ENCODE measurements around the gene USP3.

The USP3 gene

DNA sequence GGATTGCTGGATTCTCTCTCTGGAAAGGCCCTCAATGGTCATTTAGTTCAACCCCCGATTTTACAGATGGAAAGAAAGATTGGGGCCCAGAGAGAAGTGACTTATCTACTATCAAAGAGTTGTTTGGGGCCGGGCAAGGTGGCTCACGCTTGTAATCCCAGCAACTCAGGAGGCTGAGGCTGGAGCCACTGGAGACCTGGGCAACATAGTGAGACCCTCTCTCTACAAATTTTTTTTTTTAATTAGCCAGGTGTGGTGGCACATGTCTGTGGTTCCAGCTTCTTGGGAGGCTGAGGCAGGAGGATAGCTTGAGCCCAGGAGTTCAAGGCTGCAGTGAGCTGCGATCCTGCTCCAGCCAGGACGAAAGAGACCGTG is 5.2 kb upstream of the USP3 start:
- DNase-seq: no peak

DNA sequence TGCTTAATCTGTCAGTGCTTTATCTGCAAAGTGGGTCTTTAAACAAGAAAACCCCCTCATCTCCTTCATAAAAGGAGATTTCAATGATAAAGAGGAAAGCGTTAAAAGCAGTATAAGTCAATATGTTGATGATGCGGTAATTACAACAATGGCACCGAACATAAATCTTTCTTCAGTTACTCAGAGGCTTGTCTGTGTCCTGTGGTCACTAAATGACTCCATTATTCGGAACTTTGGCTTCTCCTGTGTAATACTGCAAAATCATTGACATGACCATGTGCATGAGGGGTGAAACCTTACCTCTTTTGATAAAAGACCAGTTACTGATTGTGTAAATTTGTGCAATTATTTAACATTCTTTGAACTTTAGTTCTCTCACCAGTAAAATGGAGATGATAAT is 4.8 kb upstream of the USP3 start:
- DNase-seq: no peak

DNA sequence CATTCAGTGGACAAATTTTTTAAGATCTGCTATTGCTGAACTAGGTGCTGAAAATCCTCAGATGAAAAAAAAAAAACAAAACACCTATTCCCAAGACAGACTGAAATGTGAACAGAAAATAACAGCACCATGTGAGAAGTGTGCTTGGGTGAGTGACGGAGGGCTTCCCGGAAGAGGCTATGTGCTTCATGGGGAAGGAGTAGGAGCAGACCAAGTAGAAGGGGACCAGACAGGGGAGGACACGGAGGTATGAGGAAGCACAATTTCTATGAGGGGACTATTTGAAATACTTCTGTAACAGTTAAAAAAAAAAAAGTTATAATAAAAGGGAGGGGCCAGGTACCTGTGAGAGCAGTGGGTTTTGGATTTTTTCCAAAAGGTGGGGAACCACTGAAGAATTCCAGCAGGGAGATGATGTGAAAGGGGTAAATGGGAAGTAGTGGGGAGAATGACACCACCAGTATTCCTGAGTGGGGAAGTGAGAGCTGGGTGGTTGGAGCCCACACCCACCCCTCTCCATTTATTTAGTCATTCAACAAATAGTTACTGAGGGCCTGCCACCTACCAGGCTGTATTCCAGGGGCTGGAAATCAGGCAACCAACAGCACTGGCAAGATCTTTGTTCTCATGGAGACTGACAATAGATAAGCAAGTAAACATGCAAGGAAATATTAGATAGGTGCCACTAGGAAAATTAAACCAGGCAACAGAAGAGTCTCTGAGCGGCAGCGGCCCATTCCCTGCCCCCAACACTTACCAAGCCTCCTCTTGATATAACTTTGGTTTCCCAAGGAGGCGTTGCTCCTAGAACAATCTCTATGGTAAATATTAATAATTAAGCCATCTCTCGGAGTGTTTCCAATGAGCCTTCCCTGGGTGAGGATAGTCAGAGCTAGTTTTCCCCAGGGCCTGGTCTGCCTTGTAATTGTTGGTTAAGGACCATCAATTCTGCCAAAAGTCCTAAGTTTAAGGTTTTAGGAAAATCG is 3.8 kb upstream of the USP3 start:
- no peak for DNase-seq

DNA sequence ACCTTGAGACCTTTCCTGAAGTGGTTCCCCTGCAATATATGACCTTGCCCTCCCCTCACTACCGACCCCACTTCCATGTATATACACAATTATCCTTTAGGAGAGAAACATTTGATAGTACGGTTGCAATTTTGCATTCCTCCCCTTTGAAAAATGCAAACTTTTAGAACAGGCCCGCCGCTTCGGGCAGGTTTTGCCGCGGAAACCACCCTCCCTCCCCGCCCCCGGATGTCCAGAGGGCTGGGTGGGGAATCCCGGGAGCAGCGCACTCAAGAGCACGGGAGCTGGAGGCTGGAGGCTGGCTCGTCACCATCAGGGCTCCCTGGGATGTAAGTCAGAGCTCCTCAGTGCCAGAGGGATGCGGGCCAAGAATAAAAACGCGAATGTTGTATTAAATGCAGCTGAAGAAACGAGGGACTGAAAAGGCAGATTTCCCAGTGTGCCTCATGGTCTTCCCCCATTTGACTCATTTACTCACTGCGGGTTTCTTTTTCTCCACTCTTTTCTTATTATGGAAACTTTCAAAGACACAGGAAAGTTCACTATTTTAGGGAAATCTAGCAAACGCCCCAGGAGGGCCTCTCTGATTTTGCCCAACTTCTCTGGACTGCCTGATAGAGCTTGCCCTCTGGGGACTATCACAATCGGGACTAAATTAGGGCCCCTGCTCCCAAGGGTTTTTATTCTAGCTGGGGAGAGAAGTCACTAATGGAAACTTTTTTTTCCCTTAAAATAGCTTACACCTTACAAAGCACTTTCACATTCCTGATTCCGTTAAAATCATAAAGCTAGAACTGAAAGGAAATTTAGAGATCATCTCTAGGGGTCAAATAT is 2.9 kb upstream of the USP3 start:
- no peak for DNase-seq

DNA sequence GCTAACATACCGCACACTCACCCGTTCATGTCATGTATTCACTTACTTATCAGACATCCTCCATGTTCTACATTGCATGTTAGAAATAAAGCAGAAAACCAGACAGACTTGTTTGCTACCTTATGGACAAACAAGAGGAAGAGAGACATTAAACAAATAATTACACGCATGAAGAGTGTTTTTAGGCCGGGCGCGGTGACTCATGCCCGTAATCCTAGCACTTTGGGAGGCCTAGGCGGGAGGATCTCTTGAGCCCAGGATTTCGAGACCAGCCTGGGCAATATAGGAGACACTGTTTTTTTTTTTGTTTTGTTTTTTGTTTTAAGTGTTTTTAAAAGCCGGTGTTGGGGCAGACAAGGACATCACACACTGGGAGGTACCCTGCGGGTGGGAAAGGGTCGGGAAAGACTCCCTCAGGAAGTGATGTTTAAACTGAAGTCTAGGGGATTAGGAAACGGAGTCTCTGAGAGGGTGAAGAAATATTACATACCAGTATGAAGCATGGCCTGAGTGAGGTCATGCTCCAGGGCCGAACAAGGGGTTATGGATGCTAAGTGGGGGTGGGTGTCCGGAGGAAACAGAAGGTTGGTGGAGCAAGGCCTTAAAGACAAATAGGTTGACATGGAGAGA is 2.1 kb upstream of the USP3 start:
- DNase-seq: no peak

DNA sequence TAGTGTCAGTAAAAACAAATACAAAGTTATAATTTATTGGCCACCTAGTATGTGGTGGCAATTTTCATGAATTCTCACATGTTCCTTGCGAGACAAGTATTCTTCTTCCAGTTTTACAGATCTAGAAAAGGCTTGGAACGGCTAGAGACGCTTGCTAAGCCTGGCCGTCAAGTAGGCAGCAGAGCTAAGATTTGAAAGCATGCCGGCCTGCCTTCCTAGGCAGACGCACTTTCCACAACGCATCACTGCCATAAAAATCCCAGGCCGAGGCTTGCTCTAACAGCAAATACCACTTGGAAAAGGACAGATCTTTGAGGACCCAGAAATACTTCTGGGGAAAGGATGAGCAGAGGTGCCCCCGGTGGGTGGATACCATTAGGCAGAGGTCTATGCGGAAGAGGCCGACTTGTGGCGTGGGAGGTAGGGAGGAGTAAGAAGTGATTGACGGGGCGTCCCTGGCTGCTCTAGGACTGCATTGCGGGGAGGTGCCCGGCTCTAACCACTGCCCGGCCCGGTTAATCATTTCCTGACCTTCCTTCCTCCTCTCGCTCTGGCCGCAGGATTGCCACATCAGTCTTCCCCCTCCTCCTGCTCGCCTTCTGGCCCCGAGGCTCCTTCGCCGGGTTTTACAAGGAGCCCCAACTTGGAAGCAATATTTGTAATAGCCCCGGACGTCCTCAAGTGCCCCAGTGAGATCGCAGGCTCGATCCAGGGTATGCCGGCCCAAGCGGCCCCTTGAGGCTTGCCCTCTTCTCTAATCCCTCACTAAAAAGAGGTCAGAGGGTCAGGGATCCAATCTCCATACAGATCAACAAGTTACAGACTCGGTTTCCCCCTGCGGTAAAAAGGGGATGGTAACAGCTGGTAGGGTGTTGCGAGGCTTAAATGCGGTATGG is 1.3 kb upstream of the USP3 start:
- DNase-seq: peak; percentile 71

DNA sequence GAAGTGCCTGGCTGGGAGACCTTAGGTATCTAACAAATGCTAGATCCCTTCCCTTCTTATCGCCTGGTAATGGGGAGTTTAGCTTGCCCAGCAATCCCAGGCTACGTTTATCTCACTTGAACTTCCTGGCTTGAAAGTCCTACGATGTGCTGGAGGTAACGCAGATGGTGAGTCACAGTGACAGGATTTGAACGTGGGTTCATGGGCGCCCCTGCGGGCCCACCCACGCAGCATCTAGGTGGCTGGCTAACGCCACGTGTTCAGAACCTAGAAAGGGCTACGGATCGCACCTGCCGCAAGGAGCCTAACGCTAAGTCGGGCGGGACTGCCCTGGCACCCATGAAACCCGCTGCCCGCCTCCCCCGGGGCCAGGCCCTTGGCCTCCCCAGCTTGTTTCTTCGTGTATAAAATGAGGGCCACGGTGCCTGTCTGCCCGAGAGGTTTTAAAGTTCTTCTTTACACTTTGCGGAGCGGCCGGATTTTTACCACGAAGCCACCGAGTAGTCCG is 600 bp upstream of the USP3 start:
- DNase-seq: peak; percentile 89

DNA sequence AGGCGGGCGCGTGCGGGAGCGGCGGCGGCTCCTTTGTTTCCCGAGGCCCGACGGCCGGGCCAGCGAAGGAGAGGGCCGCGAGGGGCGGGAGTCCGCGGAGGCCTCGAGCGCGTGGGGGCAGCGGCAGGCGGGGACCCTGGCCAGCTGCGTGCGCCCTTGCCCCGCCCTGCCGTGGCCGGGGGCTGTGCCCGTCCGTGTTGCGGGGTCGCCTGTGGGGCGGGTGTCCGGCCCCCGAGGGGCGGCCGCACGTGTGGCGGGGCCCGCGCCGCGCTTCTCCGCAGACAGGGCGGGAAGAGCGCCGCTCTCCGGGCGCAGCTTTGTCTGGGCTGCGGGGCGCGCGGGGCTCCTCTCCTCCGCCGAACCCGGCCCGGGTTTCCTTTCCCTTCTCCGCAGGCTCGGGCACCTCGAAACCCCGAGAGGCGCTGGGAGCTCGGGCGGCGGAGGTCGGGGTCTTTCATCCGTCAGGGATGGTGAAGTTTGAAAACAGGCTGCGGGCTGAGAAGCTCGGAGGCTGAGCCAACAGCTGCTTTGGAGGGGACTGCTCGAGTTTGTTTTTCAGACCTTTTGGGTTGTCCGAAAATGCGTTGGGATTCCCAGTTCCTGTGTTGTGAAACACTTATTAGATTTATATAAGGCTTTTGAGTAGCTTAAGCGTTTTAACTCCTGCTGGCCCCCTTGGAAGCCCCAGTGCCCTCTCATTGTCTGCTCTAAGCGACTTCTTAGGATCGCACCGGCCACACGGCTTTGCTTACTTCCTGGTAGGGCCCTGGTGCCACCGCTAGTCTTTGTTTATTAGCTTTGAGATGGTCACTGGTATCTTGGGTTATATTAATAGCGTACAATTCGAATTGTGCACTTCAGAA is 817 bp downstream of the USP3 start:
- DNase-seq: peak; percentile 46

DNA sequence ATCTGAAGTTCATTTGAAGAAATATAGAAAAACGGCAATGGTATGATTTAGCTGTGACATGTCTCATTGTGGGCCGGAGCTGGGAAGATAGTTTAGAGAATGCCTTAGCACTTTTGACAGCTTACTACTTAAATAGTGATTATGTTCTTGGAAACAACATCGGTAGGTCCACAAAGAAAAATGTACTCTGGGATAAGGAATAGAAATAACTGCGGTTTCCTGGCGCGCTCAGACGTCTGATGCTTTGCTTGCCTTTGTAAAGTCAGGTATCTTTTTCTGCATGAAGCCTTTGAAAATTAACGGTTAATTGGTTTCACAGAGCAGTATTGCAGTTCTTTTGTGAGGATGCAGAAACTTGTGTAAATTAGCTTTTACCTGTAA is 1.4 kb downstream of the USP3 start:
- DNase-seq: no peak

DNA sequence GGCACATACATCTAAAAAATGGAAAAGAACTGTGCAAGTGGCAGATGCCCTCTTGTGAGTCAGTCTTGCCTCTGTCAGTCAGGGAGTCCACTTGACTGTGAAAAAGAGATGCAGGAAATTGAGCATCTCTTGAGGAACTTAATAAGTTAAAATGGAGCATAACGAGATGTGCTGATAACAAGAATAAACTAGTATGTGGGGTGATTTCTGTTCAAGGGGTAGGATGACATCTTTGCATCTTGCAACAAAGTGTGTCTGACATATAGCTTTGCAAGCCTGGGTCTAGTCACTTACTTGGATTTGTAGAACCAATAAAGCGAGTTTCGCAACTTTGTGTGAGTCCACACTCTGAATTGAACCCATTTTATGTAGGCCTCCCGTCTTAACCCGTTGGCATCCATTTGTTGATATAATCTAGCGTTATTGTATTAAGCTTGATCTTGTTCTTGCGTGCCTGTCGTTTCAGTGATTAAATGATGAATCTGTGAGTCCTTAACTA is 2.2 kb downstream of the USP3 start:
- no peak for DNase-seq

DNA sequence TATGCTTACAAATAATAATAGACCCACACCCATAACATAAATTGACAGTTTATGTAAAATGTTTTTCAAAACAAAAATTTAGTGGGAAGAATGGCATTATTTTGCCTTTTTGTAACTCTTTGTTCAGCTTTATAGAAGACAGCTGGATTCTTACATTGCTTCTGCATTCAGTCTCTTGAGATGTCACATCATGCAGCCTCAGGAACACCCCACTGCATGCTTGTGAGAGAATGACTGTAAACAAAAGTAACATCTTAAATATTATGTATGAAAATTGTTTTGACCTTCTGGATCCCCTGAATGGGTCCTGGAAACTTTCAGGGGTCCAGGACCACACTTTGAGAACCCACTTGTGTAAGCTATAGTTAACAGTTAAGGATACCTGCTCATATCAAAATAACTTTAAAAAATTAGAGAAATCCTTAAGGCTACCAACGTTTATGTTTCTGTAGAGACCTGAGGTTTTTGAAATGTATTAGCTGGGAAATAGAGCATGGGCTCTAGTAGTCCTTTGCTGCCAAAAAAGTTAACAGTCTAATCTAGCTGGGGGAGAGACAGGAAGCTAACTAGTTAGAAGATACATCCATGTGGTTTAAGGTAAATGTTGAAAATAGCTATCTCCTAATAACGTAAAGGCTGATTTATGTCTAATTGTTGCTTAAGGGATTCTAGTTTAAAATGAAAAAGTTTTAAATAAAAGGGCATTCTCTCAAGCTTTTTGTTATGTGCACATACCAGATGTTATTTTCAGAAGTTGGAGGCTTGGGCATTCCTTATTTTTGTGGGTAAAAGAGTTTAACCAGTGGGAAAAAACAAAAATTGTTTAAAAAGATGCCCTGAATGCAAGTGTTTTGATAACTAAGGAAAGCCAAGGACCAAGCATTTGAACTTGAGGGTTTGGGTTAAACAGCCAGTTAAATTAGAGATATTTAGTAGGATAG is 3.8 kb downstream of the USP3 start:
- no peak for DNase-seq

DNA sequence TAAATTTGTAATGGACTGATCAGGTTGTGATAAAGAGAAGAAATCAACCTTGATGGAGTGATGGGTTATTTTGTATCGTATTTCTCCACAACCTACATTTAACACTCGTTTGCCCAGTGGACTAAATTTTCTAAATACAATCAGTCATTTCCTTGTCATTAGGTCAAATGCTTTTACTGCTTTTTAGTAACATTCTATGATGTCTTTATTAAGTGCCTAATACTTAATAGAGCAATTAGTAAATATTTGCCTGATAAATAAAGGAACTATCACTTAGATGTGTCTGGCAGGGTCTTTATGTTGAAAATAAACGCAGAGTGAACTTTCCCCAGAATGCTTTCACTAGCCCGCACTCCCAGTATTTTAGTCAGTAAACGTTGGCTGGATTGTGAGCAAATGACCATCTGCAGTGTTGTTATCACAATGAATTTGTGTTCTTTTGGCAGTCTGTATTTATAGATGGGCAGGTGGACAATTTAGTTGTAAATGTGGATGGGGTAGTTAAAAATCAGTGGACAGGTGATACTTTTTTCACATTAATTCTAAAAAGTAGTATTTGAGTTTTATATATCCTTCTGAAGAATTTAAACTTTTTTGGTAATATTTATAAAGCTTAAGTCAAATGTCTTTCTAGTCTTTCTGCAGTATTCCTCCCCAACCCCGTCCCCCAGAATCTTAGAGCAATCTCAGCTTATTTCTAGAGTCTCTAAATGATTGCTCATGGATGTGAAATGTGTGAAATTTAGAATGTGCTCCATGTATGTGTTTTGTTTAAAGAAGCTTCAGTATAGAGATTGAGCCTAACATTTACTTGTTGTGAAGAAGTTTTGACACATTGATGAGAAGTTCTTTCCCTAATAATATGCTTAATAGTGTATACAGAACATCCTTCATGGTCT is 4.9 kb downstream of the USP3 start:
- no peak for DNase-seq

DNA sequence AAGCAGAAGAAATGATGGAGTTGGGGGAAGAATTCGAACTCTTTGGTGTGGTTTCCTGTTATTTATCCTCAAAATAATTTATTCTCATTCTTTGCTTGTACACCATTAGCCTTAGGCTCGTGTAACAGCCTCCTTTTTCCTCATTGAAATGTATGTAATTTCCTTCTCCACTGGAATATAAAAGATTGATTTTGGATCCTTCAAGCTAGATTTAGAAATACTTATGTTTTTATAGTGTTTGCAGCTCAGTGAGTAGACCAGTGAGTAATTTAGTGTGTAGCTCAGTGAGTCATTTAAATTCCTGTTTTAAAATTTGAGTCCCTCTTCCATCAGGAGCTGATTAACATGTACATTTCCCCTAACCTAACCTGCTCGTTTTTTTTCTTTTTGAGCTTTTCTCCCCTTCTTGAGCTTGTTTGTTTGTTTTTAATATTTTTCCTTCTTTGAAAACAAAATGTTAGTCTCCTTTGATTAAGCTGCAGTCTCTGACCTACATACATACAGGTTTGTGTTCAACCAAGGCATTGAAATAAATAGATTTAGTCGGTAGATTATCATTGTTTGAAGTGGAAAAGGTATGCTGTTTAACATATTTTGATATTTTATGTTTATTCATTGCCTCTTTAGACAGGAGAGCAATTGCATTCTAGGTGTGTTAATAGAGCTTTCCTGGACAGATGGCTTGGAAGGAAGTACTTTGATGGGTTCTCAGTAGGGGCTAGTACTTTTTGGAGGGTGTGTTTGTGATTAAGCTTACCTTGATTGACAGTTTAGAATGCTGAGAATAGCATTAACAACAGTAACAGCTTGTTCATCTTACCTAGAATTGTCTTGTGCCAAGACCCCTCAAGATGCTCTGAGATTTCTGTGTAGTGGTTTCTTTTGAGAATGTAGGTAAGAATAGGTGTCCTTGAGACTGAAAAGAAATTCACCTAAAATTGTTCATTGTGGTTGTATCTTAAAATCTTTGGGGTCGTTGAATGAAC is 5.9 kb downstream of the USP3 start:
- DNase-seq: no peak

DNA sequence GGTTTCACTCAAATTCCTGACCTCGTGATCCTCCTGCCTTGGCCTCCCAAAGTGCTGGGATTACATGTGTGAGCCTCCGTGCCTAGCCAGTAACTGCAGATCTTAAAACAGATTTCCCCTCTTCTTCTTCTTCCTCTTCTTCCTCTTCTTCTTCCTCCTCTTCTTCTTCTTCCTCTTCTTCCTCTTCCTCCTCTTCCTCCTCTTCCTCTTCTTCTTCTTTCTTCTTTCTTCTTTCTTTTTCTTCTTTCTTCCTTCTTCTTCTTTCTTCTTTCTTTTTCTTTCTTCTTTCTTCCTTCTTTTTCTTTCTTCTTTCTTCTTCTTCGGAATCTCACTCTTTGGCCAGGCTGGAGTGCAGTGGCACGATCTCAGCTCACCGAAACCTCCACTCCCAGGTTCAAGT is 7.8 kb downstream of the USP3 start:
- no peak for DNase-seq

DNA sequence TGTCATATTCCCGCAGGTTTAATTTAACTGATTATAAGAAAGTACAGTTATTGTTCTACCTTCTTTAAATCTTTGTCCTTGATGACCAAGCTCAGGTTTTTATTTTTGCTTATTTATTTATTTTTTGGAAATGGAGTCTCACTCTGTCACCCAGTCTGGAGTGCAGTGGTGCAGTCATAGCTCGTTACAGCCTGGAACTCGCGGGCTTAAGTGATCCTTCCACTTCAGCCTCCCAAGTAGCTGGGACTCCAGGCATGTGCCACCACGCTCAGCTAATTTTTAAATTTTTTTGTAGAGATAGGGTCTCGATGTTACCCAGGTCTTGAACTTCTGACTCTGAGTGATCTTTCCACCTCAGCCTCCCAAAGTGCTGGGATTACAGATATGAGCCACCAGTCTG is 8.9 kb downstream of the USP3 start:
- DNase-seq: no peak

DNA sequence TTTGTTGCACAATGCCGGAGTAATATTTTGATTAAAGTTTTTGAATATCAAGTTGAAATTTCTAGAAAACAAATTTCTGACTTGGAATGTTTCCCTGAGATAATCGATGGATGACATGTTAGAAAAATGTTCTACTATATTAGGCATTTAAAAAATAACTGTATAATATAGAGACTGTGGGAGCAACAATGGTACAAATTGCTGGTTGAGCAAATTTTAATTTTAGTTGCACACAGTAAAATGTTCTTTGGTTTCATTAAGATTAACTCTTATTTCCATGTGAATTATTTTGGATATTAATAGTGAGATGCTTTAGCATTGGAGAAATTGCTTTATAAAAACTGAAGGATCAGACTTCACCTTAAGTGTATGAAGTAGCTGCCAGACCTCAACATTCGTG is 9.3 kb downstream of the USP3 start:
- DNase-seq: no peak

DNA sequence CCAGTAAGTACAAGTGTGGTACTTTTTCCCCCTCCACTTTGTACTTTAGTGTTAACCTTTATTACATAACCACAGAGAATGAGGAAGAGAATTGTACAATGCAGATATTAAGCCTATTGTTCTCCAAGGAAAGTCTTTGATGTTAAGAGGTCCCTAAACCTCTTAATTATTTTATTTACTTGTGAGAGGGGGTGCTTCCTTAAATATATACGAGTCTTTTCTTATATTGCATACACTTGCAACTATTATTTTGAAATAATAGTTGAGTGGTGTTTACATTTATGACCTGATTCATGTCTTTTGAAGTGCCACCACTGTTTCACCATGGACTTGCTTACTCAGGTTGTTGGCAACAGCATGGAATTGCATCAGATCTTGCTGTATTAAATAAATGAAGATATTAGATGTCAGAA is 10.1 kb downstream of the USP3 start:
- no peak for DNase-seq

DNA sequence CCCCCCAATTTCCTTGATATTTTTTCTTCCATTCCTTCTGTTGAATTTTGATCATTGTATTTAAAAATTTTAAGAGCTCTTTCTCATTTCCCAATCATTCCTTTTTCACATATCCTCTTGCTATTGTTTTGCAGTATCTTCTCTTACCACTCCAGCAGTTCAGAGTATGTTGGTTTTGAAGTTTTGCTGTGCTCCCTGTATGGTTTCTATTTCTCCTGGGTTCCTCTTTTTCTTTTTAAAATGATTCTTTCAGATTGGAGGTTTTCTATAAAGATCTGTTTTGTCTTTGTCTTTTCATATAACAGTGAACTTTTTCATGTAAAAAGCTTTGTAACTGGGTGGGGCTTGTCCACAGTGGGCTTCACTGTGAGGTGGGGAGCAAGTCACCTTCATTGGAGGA is 12.8 kb downstream of the USP3 start:
- no peak for DNase-seq

All from stimulated activated CD4-positive, alpha-beta T cell treated with anti-CD3 and anti-CD28 coated beads, Interleukin-4, amount 100 ng/mL, for 24 hours (primary cell).